Esophagus squamous epithelium (tissue), 4 donors: ENCODE measurements around the gene ACTRT3.

ENCODE experiments used
- POLR2A ChIP-seq, 4 donors: fragments of 450-650 bp; IDR thresholded peaks; one replicate each; pipeline ENCODE4 v1.6.1; 2017; ENCODE audit warnings: antibody characterized with exemption in 4 of 4, mild to moderate bottlenecking in 4 of 4, moderate library complexity in 3 of 4
- TF ChIP-seq, protein P1 (sequence below), 6 experiments: fragments of 450-650 bp in 4 of 6; fragments of 200-600 bp in 2 of 6; sonication (generic) in 2 of 6; IDR thresholded peaks; one replicate each; pipeline ENCODE4 v1.5.1; 2016 to 2019; ENCODE audit warnings: antibody characterized with exemption in 6 of 6, mild to moderate bottlenecking in 4 of 6, moderate library complexity in 4 of 6

DNA sequence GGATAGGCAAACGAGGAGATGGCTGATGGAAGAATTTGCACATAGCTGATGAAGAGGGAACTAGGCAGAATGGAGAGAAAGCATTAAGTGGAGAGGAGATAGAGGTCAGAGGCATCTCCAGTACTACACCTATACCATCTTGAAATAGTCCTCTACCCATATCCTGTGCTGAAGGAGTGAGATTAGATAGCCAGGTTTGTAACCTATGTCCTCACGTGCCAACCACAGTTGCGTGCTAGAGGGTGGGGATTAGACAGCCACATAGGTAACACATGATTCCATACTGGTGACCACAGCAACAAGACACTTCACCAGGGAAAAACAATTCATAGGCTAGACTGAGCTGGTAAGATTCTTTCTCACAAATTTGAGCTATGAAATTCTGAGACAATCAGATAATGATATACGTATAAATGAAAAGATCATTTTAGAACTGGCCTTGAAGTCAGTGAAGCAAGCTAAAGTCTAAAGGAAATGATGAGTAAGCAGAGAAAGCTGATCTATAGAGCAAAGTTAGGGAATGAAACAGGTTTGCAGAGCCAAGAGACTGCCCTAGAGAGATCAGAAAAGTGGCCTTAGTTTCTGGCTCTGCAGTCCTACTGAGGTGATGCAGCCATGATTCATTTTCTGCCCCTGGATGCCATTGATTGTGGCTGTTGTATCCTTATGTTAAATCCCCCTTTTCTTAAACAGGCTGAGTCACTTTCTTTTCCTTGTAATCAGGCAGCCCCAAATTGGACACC lies 21.5 kb upstream of the ACTRT3 start:
- TF ChIP-seq, protein P1, sequence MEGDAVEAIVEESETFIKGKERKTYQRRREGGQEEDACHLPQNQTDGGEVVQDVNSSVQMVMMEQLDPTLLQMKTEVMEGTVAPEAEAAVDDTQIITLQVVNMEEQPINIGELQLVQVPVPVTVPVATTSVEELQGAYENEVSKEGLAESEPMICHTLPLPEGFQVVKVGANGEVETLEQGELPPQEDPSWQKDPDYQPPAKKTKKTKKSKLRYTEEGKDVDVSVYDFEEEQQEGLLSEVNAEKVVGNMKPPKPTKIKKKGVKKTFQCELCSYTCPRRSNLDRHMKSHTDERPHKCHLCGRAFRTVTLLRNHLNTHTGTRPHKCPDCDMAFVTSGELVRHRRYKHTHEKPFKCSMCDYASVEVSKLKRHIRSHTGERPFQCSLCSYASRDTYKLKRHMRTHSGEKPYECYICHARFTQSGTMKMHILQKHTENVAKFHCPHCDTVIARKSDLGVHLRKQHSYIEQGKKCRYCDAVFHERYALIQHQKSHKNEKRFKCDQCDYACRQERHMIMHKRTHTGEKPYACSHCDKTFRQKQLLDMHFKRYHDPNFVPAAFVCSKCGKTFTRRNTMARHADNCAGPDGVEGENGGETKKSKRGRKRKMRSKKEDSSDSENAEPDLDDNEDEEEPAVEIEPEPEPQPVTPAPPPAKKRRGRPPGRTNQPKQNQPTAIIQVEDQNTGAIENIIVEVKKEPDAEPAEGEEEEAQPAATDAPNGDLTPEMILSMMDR (IDR thresholded peaks at IDR 0.05), result no peak
- TF ChIP-seq POLR2A (IDR thresholded peaks at IDR 0.05), result no peak
